Right kidney (tissue), 1 donor: ENCODE results near the gene ZNF619.

ENCODE experiments used
- DNase-seq: peaks from one replicate; pipeline ENCODE4 v3.0.0-alpha.2; 2016

The ZNF619 gene

GRCh38 chr3:40534283-40534682, 57.4 kb downstream of the ZNF619 start:
- DNase-seq, result no peak
